SK-N-SH (cell line): ENCODE results near the gene PRR33. TPM values are rescaled to one million over a fixed set of nuclear protein-coding genes. Genes with fewer than 3 reads are reported as not detected.

Experiments
- CTCF ChIA-PET: fragments of 300-600, 350-600 bp; formaldehyde crosslinking; extraction: SDS; loops from one replicate; lab custom pipeline; 2021; lab: Yijun Ruan, JAX
- POLR2A ChIA-PET: fragments of 350-600 bp; sonication (Branson Sonifier 250); formaldehyde crosslinking; extraction: SDS; loops from one replicate; lab custom pipeline; 2020; ENCODE audit warnings: antibody characterized with exemption, inconsistent platforms; lab: Yijun Ruan, JAX
- DNase-seq: peaks from one replicate; pipeline ENCODE4 v3.0.0; 2012
- H2AFZ ChIP-seq: fragments of 200-600 bp; sonication (generic); 2 replicates; pipeline ENCODE4 v1.8.1; 2016; ENCODE audit warnings: antibody characterized with exemption, mild to moderate bottlenecking, low read depth
- H3F3A ChIP-seq: fragments of 200-600 bp; sonication (generic); replicated peaks from 2 replicates; pipeline ENCODE3; 2016; ENCODE audit warnings: antibody characterized with exemption, mild to moderate bottlenecking; ENCODE audit not compliant: insufficient read depth
- H3K27ac ChIP-seq, 2 experiments: fragments of 200-500 bp in 1 of 2; fragments of 200-600 bp in 1 of 2; sonication (Bioruptor generic) in 1 of 2; sonication (generic), shearing (Covaris generic) in 1 of 2; 2 replicates each; pipeline versions ENCODE4 v1.5.1 to v1.6.1; 2014 to 2016; ENCODE audit warnings: low read depth in 2 of 2, inconsistent platforms in 1 of 2, low read length in 1 of 2, mild to moderate bottlenecking in 1 of 2, mixed read lengths in 1 of 2
- H3K27me3 ChIP-seq: fragments of 200-600 bp; sonication (generic), shearing (Covaris generic); 2 replicates; pipeline ENCODE4 v1.6.1; 2016; ENCODE audit warnings: mixed run types; ENCODE audit not compliant: insufficient read depth
- H3K36me3 ChIP-seq, 2 experiments: fragments of 200-500 bp in 1 of 2; fragments of 200-600 bp in 1 of 2; sonication (Bioruptor generic) in 1 of 2; sonication (generic) in 1 of 2; replicated peaks in 1 of 2; 2 replicates each; pipeline versions ENCODE3 to v1.5.1; 2014 to 2016; ENCODE audit warnings: low read length in 1 of 2, mild to moderate bottlenecking in 1 of 2; ENCODE audit not compliant: insufficient read depth in 2 of 2, control insufficient read depth in 1 of 2
- H3K4me1 ChIP-seq, 2 experiments: fragments of 200-500 bp in 1 of 2; fragments of 200-600 bp in 1 of 2; sonication (Bioruptor generic) in 1 of 2; sonication (generic), shearing (Covaris generic) in 1 of 2; 2 replicates each; pipeline versions ENCODE4 v1.5.1 to v1.6.1; 2014 to 2016; ENCODE audit warnings: low read depth in 1 of 2, low read length in 1 of 2, mixed run types in 1 of 2; ENCODE audit not compliant: insufficient read depth in 2 of 2, control insufficient read depth in 1 of 2
- H3K4me2 ChIP-seq: fragments of 200-600 bp; sonication (generic), shearing (Covaris generic); 2 replicates; pipeline ENCODE4 v1.6.1; 2017; ENCODE audit warnings: mixed run types
- H3K4me3 ChIP-seq, 2 experiments: fragments of 200-500 bp in 1 of 2; fragments of 200-600 bp in 1 of 2; sonication (Bioruptor generic) in 1 of 2; sonication (generic), shearing (Covaris generic) in 1 of 2; 2 replicates each; pipeline versions ENCODE4 v1.5.1 to v1.8.1; 2014 to 2016; ENCODE audit warnings: low read depth in 2 of 2, inconsistent platforms in 1 of 2, low read length in 1 of 2, mild to moderate bottlenecking in 1 of 2, mixed read lengths in 1 of 2, moderate library complexity in 1 of 2
- H3K79me2 ChIP-seq: fragments of 200-600 bp; sonication (generic); 2 replicates; pipeline ENCODE4 v1.8.1; 2017; ENCODE audit warnings: mild to moderate bottlenecking; ENCODE audit not compliant: insufficient read depth
- H3K9ac ChIP-seq: fragments of 200-600 bp; sonication (generic); 2 replicates; pipeline ENCODE4 v1.6.1; 2017; ENCODE audit warnings: mixed run types
- H3K9me2 ChIP-seq: fragments of 200-600 bp; sonication (generic); 2 replicates; pipeline ENCODE4 v1.6.1; 2017; ENCODE audit warnings: mixed run types
- H3K9me3 ChIP-seq: fragments of 200-600 bp; sonication (generic); 2 replicates; pipeline ENCODE4 v1.6.1; 2017; ENCODE audit warnings: mixed run types, mild to moderate bottlenecking, moderate library complexity
- H4K20me1 ChIP-seq: fragments of 200-600 bp; sonication (generic); 2 replicates; pipeline ENCODE4 v1.6.1; 2017; ENCODE audit warnings: mild to moderate bottlenecking, mixed run types; ENCODE audit not compliant: insufficient read depth
- CTCF ChIP-seq: fragments of 200-600 bp; sonication (generic); IDR thresholded peaks from 2 replicates; pipeline ENCODE4 v1.6.1; 2017; ENCODE audit warnings: antibody characterized with exemption, mild to moderate bottlenecking, moderate library complexity
- ELF1 ChIP-seq: IDR thresholded peaks from 2 replicates; pipeline ENCODE4 v1.4.0; 2012
- EZH2phosphoT487 ChIP-seq: fragments of 200-600 bp; sonication (generic); IDR thresholded peaks from 2 replicates; pipeline ENCODE4 v1.6.1; 2017; ENCODE audit warnings: low read depth, mixed run types, mild to moderate bottlenecking, antibody characterized with exemption, moderate library complexity, borderline replicate concordance
- FOXJ3 ChIP-seq: sonication (generic); formaldehyde crosslinking; IDR thresholded peaks from 2 replicates; pipeline ENCODE4 v1.5.1; 2020; ENCODE audit warnings: mild to moderate bottlenecking, missing genetic modification reagents
- GABPA ChIP-seq: IDR thresholded peaks from 2 replicates; pipeline ENCODE4 v1.4.0; 2012; ENCODE audit warnings: low read depth, mild to moderate bottlenecking
- GATA2 ChIP-seq: sonication (generic); formaldehyde crosslinking; IDR thresholded peaks from 2 replicates; pipeline ENCODE4 v1.5.0; 2020; ENCODE audit warnings: mild to moderate bottlenecking, missing genetic modification reagents
- JUND ChIP-seq: IDR thresholded peaks from 2 replicates; pipeline ENCODE4 v1.4.0; 2012
- MAX ChIP-seq: IDR thresholded peaks from 2 replicates; pipeline ENCODE4 v1.4.0; 2012; ENCODE audit warnings: low read depth
- MXI1 ChIP-seq: IDR thresholded peaks from 2 replicates; pipeline ENCODE4 v1.6.1; 2012; ENCODE audit warnings: mild to moderate bottlenecking, low read depth, low read length, improper control_type of control experiment
- NFIC ChIP-seq: IDR thresholded peaks from 2 replicates; pipeline ENCODE4 v1.4.0; 2012; ENCODE audit warnings: borderline replicate concordance
- POLR2AphosphoS5 ChIP-seq: IDR thresholded peaks from 2 replicates; pipeline ENCODE4 v1.6.1; 2012; ENCODE audit warnings: low read depth, low read length
- RAD21 ChIP-seq: IDR thresholded peaks from 2 replicates; pipeline ENCODE4 v1.6.1; 2012; ENCODE audit warnings: mild to moderate bottlenecking, low read length
- RCOR1 ChIP-seq: fragments of 150-350 bp; IDR thresholded peaks from 2 replicates; pipeline ENCODE4 v1.6.1; 2017; ENCODE audit warnings: antibody characterized with exemption, low read length
- REST ChIP-seq: IDR thresholded peaks from 2 replicates; pipeline ENCODE4 v1.6.1; 2012; ENCODE audit warnings: mild to moderate bottlenecking, low read depth, low read length, moderate library complexity
- RFX5 ChIP-seq: IDR thresholded peaks from 2 replicates; pipeline ENCODE4 v1.6.1; 2012; ENCODE audit warnings: mild to moderate bottlenecking, improper control_type of control experiment, low read length
- RXRA ChIP-seq: IDR thresholded peaks from 2 replicates; pipeline ENCODE4 v1.4.0; 2012; ENCODE audit warnings: low read depth, mild to moderate bottlenecking, borderline replicate concordance
- SMC3 ChIP-seq: IDR thresholded peaks from 2 replicates; pipeline ENCODE4 v1.6.1; 2012; ENCODE audit warnings: low read depth, low read length, improper control_type of control experiment
- USF2 ChIP-seq: fragments of 150-350 bp; IDR thresholded peaks from 2 replicates; pipeline ENCODE4 v1.6.1; 2017; ENCODE audit warnings: antibody characterized with exemption, low read length, low read depth, borderline replicate concordance
- YY1 ChIP-seq: IDR thresholded peaks from 2 replicates; pipeline ENCODE4 v1.4.0; 2012; ENCODE audit warnings: low read depth, mild to moderate bottlenecking
- ZBTB33 ChIP-seq: IDR thresholded peaks from 2 replicates; pipeline ENCODE4 v1.4.0; 2012; ENCODE audit warnings: low read depth, borderline replicate concordance
- WGBS: methylation state at CpG from one replicate; pipeline ENCODE4 v1.1.6; 2017; ENCODE audit warnings: low lambda C conversion rate; 5-methylcytosine and 5-hydroxymethylcytosine counted together
- polyA plus RNA-seq, 3 experiments: library from polyadenylated mRNA; depleted of rRNA; stranded (reverse); fragments of >200 nt; gene quantifications; 2 replicates each; pipeline ENCODE4 v1.2.3, GENCODE V29; 2012

PRR33 gene
- polyA plus RNA-seq, 1 of the 3 experiments (the other 2 are of a cell fraction) = not detected

GRCh38 chr11:1860108-1860507 lies 31.6 kb downstream of the PRR33 start:
- H3K9me2 ChIP-seq = no peaks in the 10 kb centered on the region
- WGBS = 21% methylated on average over 1 of the region's 1 CpG
- H3K9me3 ChIP-seq = no peaks in the 10 kb centered on the region
- no peak overlapping the region for H3K4me3 ChIP-seq
- H3K36me3 ChIP-seq = no peaks in the 10 kb centered on the region
- H3K27ac ChIP-seq = no peak overlapping the region
- H3K27me3 ChIP-seq = no peaks in the 10 kb centered on the region
- no peak overlapping the region for H2AFZ ChIP-seq
- peaks cover 18 to 23% of the 10 kb centered on the region in 2 experiments; a peak in 3 of 4 replicates for H3K4me1 ChIP-seq
- no peak overlapping the region for H3K4me2 ChIP-seq
- ChIA-PET CTCF (interaction anchor here (1.7 kb wide), 1 partner anchor 22 kb away, joined by 8 read pairs; no protein-coding TSS in a partner anchor), POLR2A (no interaction called here)
- DNase-seq = no peak
- no peaks in the 10 kb centered on the region for H3K79me2 ChIP-seq
- TF ChIP-seq RFX5 = no peak
- no peak for TF ChIP-seq RCOR1
- TF ChIP-seq YY1 = no peak
- TF ChIP-seq JUND = no peak
- TF ChIP-seq GABPA = no peak
- TF ChIP-seq GATA2 = no peak
- no peak for TF ChIP-seq FOXJ3 (CRISPR knock-in tag)
- no peaks in the 10 kb centered on the region for H4K20me1 ChIP-seq
- no peaks in the 10 kb centered on the region for H3F3A ChIP-seq
- H3K9ac ChIP-seq = no peak overlapping the region

- Histone ChIP-seq H3F3A (no peaks in the 10 kb centered on the region), H3K79me2 (no peaks in the 10 kb centered on the region), H2AFZ (no peak overlapping the region), H3K4me2 (no peak overlapping the region), H3K9me3 (no peaks in the 10 kb centered on the region), H3K9ac (no peak overlapping the region), H3K4me3 (no peak overlapping the region), H3K36me3 (no peaks in the 10 kb centered on the region), H3K27me3 (no peaks in the 10 kb centered on the region), H3K9me2 (no peaks in the 10 kb centered on the region), H4K20me1 (no peaks in the 10 kb centered on the region), H3K27ac (no peak overlapping the region), H3K4me1 (peaks cover 12% of the 10 kb centered on the region in 2 experiments; a peak in 3 of 4 replicates)
- 60% methylated on average over 3 of the region's 4 CpGs for WGBS
- ChIA-PET POLR2A (no interaction called here), CTCF (interaction anchor here (0.8 kb wide), 2 partner anchors 23 to 26 kb away, joined by 3 read pairs; no protein-coding TSS in a partner anchor)
- DNase-seq = no peak
- TF ChIP-seq MXI1 (no peak), EZH2phosphoT487 (no peak), ZBTB33 (no peak), MAX (no peak), POLR2AphosphoS5 (no peak), NFIC (no peak), JUND (no peak), REST (no peak), ELF1 (no peak), SMC3 (no peak), USF2 (no peak), RAD21 (no peak), RXRA (no peak), CTCF (no peak), GABPA (no peak)
Measured at GRCh38 chr11:1859004-1859403, 32.7 kb downstream of the PRR33 start.
